Liver (tissue), 3 donors: ENCODE results near the gene KCNQ1.

Source experiments
- ATF3 ChIP-seq: IDR thresholded peaks from 2 replicates; pipeline ENCODE4 v1.6.1; 2016; ENCODE audit warnings: antibody characterized with exemption
- CTCF ChIP-seq: fragments of 150-350 bp; IDR thresholded peaks from 2 replicates; pipeline ENCODE4 v1.5.1; 2017; ENCODE audit warnings: improper control_type of control experiment, low read depth, low read length; ENCODE audit not compliant: missing input control
- EGR1 ChIP-seq, 2 donors: IDR thresholded peaks; 2 replicates each; pipeline ENCODE4 v1.6.1; 2016 to 2018; ENCODE audit warnings: antibody characterized with exemption in 2 of 2, low read depth in 2 of 2
- JUND ChIP-seq, 2 donors: IDR thresholded peaks; 2 replicates each; pipeline ENCODE4 v1.6.1; 2016; ENCODE audit warnings: antibody characterized with exemption in 2 of 2
- RXRA ChIP-seq, 2 donors: IDR thresholded peaks; 2 replicates each; pipeline ENCODE4 v1.6.1; 2017 to 2018; ENCODE audit warnings: antibody characterized with exemption in 2 of 2, mild to moderate bottlenecking in 1 of 2
- donor health status: healthy.
- donor health status: healthy.

GRCh38 chr11:2819316-2819715 is 374.5 kb downstream of the KCNQ1 start:
- TF ChIP-seq JUND (IDR thresholded peaks at IDR 0.05) (no peak), CTCF (no peak), ATF3 (no peak), EGR1 (IDR thresholded peaks at IDR 0.05; ENCODE audit: low read depth in 2 of 2) (no peak), RXRA (IDR thresholded peaks at IDR 0.05) (no peak)
